HEK293 (cell line): Measurements from ENCODE around the gene HDHD2.

Source experiments
- CTCF ChIA-PET: fragments of 350-600 bp; formaldehyde crosslinking; extraction: SDS; loops from one replicate; lab custom pipeline; 2021; ENCODE audit warnings: antibody characterized with exemption; lab: Yijun Ruan, JAX
- POLR2A ChIA-PET: fragments of 300-600 bp; formaldehyde crosslinking; extraction: SDS; loops from one replicate; lab custom pipeline; 2020; ENCODE audit warnings: antibody characterized with exemption, inconsistent platforms; lab: Yijun Ruan, JAX
- H3K27ac ChIP-seq: fragments of 200-500 bp; sonication (Bioruptor generic); 2 replicates; pipeline ENCODE4 v1.5.1; 2014; ENCODE audit warnings: low read depth, low read length, control low read depth, inconsistent platforms; ENCODE audit errors: extremely low read depth
- H3K36me3 ChIP-seq, 2 experiments: fragments of 200-500 bp in 1 of 2; sonication (Bioruptor generic) in 1 of 2; 1 replicate in 1 of 2; 2 replicates in 1 of 2; pipeline ENCODE4 v1.5.1; 2014 to 2017; ENCODE audit warnings: inconsistent platforms in 2 of 2, low read length in 2 of 2; ENCODE audit not compliant: control insufficient read depth in 2 of 2, insufficient read depth in 1 of 2
- H3K4me1 ChIP-seq: fragments of 200-500 bp; sonication (Bioruptor generic); 2 replicates; pipeline ENCODE4 v1.5.1; 2014; ENCODE audit warnings: mild to moderate bottlenecking, low read length, inconsistent platforms; ENCODE audit not compliant: control insufficient read depth, insufficient read depth
- H3K4me3 ChIP-seq: 2 replicates; pipeline ENCODE4 v1.5.1; 2011; ENCODE audit warnings: low read depth, mild to moderate bottlenecking, control low read depth, low read length, moderate library complexity
- H3K9me3 ChIP-seq: fragments of 200-500 bp; sonication (Bioruptor generic); 2 replicates; pipeline ENCODE4 v1.5.1; 2014; ENCODE audit warnings: low read depth, low read length, inconsistent platforms; ENCODE audit not compliant: control insufficient read depth, insufficient read depth
- IKZF3 ChIP-seq: fragments of 450-650 bp; IDR thresholded peaks from 2 replicates; pipeline ENCODE4 v1.5.0; 2018; ENCODE audit warnings: missing biosample characterization, mild to moderate bottlenecking, missing genetic modification characterization, moderate library complexity
- INSM2 ChIP-seq: fragments of 450-650 bp; formaldehyde crosslinking; IDR thresholded peaks from 2 replicates; pipeline ENCODE4 v1.5.1; 2016; ENCODE audit warnings: missing biosample characterization, missing genetic modification characterization
- KLF8 ChIP-seq: fragments of 450-650 bp; formaldehyde crosslinking; IDR thresholded peaks from 2 replicates; pipeline ENCODE4 v1.5.1; 2016; ENCODE audit warnings: missing biosample characterization, missing genetic modification characterization
- PRDM4 ChIP-seq: fragments of 450-650 bp; formaldehyde crosslinking; IDR thresholded peaks from 2 replicates; pipeline ENCODE4 v1.5.1; 2017; ENCODE audit warnings: missing biosample characterization, missing genetic modification characterization
- PRDM6 ChIP-seq: fragments of 450-650 bp; formaldehyde crosslinking; IDR thresholded peaks from 2 replicates; pipeline ENCODE4 v1.5.1; 2017; ENCODE audit warnings: missing biosample characterization, missing genetic modification characterization
- ZNF132 ChIP-seq: fragments of 450-650 bp; formaldehyde crosslinking; IDR thresholded peaks from 2 replicates; pipeline ENCODE4 v1.5.1; 2017; ENCODE audit warnings: missing biosample characterization, missing genetic modification characterization, borderline replicate concordance
- ZNF16 ChIP-seq: fragments of 450-650 bp; formaldehyde crosslinking; IDR thresholded peaks from 2 replicates; pipeline ENCODE4 v1.5.1; 2016; ENCODE audit warnings: low read depth, missing biosample characterization, missing genetic modification characterization
- ZNF175 ChIP-seq: fragments of 450-650 bp; formaldehyde crosslinking; IDR thresholded peaks from 2 replicates; pipeline ENCODE4 v1.5.1; 2016; ENCODE audit warnings: missing biosample characterization, missing genetic modification characterization
- ZNF23 ChIP-seq: fragments of 450-650 bp; formaldehyde crosslinking; IDR thresholded peaks from 2 replicates; pipeline ENCODE4 v1.5.1; 2016; ENCODE audit warnings: missing biosample characterization, missing genetic modification characterization, borderline replicate concordance
- ZNF416 ChIP-seq: fragments of 450-650 bp; formaldehyde crosslinking; IDR thresholded peaks from 2 replicates; pipeline ENCODE4 v1.5.1; 2016; ENCODE audit warnings: missing biosample characterization, missing genetic modification characterization
- ZNF510 ChIP-seq: fragments of 450-650 bp; formaldehyde crosslinking; IDR thresholded peaks from 2 replicates; pipeline ENCODE4 v1.5.1; 2018; ENCODE audit warnings: mild to moderate bottlenecking, missing genetic modification characterization, missing biosample characterization; ENCODE audit not compliant: insufficient replicate concordance
- ZNF514 ChIP-seq: fragments of 450-650 bp; formaldehyde crosslinking; IDR thresholded peaks from 2 replicates; pipeline ENCODE4 v1.5.1; 2016; ENCODE audit warnings: missing biosample characterization, missing genetic modification characterization
- ZNF560 ChIP-seq: fragments of 450-650 bp; formaldehyde crosslinking; IDR thresholded peaks from 2 replicates; pipeline ENCODE4 v1.5.1; 2017; ENCODE audit warnings: missing biosample characterization, missing genetic modification characterization, borderline replicate concordance
- ZNF580 ChIP-seq: fragments of 450-650 bp; formaldehyde crosslinking; IDR thresholded peaks from 2 replicates; pipeline ENCODE4 v1.5.1; 2016; ENCODE audit warnings: missing biosample characterization, missing genetic modification characterization
- ZNF600 ChIP-seq: fragments of 450-650 bp; formaldehyde crosslinking; IDR thresholded peaks from 2 replicates; pipeline ENCODE4 v1.5.1; 2016; ENCODE audit warnings: missing biosample characterization, missing genetic modification characterization
- ZNF623 ChIP-seq: fragments of 450-650 bp; formaldehyde crosslinking; IDR thresholded peaks from 2 replicates; pipeline ENCODE4 v1.5.1; 2016; ENCODE audit warnings: missing biosample characterization, missing genetic modification characterization
- ZNF658 ChIP-seq: fragments of 450-650 bp; formaldehyde crosslinking; IDR thresholded peaks from 2 replicates; pipeline ENCODE4; 2016; ENCODE audit warnings: missing biosample characterization, missing genetic modification characterization
- ZNF660 ChIP-seq: fragments of 450-650 bp; IDR thresholded peaks from 2 replicates; pipeline ENCODE4 v1.5.1; 2018; ENCODE audit warnings: missing biosample characterization, mild to moderate bottlenecking, missing genetic modification characterization
- ZNF704 ChIP-seq: fragments of 450-650 bp; formaldehyde crosslinking; IDR thresholded peaks from 2 replicates; pipeline ENCODE4 v1.5.1; 2016; ENCODE audit warnings: missing biosample characterization, missing genetic modification characterization
- ZNF785 ChIP-seq: fragments of 450-650 bp; formaldehyde crosslinking; IDR thresholded peaks from 2 replicates; pipeline ENCODE4 v1.5.1; 2016; ENCODE audit warnings: missing biosample characterization, missing genetic modification characterization
- ZNF830 ChIP-seq: fragments of 450-650 bp; IDR thresholded peaks from 2 replicates; pipeline ENCODE4 v1.5.0; 2018; ENCODE audit warnings: missing biosample characterization, missing genetic modification characterization, low read depth, mild to moderate bottlenecking, moderate library complexity
- ZNF837 ChIP-seq: fragments of 450-650 bp; formaldehyde crosslinking; IDR thresholded peaks from 2 replicates; pipeline ENCODE4 v1.5.1; 2016; ENCODE audit warnings: missing biosample characterization, missing genetic modification characterization
- ZSCAN16 ChIP-seq: fragments of 450-650 bp; formaldehyde crosslinking; IDR thresholded peaks from 2 replicates; pipeline ENCODE4 v1.5.1; 2016; ENCODE audit warnings: missing biosample characterization, missing genetic modification characterization
- ZSCAN4 ChIP-seq: fragments of 450-650 bp; formaldehyde crosslinking; IDR thresholded peaks from 2 replicates; pipeline ENCODE4 v1.5.1; 2017; ENCODE audit warnings: missing biosample characterization, missing genetic modification characterization
- TF ChIP-seq, protein P1 (sequence below): fragments of 450-650 bp; formaldehyde crosslinking; IDR thresholded peaks from 2 replicates; pipeline ENCODE4 v1.5.1; 2016; ENCODE audit warnings: missing biosample characterization, missing genetic modification characterization

Gene HDHD2

DNA sequence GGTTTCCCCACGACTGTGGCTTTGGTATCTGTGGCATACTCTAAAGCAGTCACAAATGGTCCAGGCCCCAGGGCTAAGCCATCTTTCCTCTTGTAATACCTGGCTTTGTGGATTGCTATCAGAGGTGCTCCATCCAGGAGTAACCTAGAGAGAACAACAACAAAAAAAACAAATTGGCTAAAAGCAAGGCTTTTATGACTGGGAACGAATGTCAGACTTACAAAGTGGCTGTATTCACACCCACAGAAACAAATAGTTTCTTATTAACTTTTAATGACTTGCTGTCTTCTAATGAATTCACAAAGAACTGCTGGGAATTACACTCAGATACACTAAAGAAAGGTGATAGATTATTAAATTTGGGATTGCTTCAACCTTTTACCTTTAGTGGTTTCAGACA lies 35.1 kb downstream of the HDHD2 start (continued):
- TF ChIP-seq ZSCAN4 (tag by site-specific recombination) (no peak), ZNF580 (tag by site-specific recombination) (no peak), ZNF837 (no peak), ZNF660 (tag by site-specific recombination) (no peak), ZNF175 (tag by site-specific recombination) (no peak), ZNF132 (tag by site-specific recombination) (no peak), IKZF3 (no peak), ZNF16 (tag by site-specific recombination) (no peak)
- TF ChIP-seq, protein P1, sequence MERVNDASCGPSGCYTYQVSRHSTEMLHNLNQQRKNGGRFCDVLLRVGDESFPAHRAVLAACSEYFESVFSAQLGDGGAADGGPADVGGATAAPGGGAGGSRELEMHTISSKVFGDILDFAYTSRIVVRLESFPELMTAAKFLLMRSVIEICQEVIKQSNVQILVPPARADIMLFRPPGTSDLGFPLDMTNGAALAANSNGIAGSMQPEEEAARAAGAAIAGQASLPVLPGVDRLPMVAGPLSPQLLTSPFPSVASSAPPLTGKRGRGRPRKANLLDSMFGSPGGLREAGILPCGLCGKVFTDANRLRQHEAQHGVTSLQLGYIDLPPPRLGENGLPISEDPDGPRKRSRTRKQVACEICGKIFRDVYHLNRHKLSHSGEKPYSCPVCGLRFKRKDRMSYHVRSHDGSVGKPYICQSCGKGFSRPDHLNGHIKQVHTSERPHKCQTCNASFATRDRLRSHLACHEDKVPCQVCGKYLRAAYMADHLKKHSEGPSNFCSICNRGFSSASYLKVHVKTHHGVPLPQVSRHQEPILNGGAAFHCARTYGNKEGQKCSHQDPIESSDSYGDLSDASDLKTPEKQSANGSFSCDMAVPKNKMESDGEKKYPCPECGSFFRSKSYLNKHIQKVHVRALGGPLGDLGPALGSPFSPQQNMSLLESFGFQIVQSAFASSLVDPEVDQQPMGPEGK, result no peak

- CTCF ChIA-PET, result interaction anchor here (0.6 to 6.6 kb wide), 5 partner anchors 15 to 1231 kb away, joined by 3 to 28 read pairs (median 4); no protein-coding TSS in a partner anchor
- H3K36me3 ChIP-seq, result peaks cover 11 to 50% of the 10 kb centered on the region in 2 experiments; a peak in 2 of 3 replicates
- TF ChIP-seq ZNF510 (tag by site-specific recombination) (no peak), ZNF658 (tag by site-specific recombination) (no peak), ZNF23 (tag by site-specific recombination) (no peak), ZSCAN16 (no peak), INSM2 (tag by site-specific recombination) (no peak), ZNF560 (tag by site-specific recombination) (no peak), ZNF514 (no peak), PRDM6 (tag by site-specific recombination) (no peak), ZNF16 (tag by site-specific recombination) (no peak), ZNF600 (no peak), ZNF704 (tag by site-specific recombination) (no peak), KLF8 (no peak), ZNF830 (tag by site-specific recombination) (no peak), PRDM4 (tag by site-specific recombination) (no peak), ZNF416 (tag by site-specific recombination) (no peak), ZNF623 (tag by site-specific recombination) (no peak), ZNF785 (tag by site-specific recombination) (no peak)
- H3K9me3 ChIP-seq, result no peaks in the 10 kb centered on the region
- no peaks in the 10 kb centered on the region for H3K4me1 ChIP-seq
- POLR2A ChIA-PET, result no interaction called here
- H3K27ac ChIP-seq, result no peak overlapping the region
- H3K4me3 ChIP-seq, result no peak overlapping the region
Measured at GRCh38 chr18:47113796-47114540, 36.3 kb downstream of the HDHD2 start.
